ENCODE results near the gene COPG2.

Gene COPG2

DNA sequence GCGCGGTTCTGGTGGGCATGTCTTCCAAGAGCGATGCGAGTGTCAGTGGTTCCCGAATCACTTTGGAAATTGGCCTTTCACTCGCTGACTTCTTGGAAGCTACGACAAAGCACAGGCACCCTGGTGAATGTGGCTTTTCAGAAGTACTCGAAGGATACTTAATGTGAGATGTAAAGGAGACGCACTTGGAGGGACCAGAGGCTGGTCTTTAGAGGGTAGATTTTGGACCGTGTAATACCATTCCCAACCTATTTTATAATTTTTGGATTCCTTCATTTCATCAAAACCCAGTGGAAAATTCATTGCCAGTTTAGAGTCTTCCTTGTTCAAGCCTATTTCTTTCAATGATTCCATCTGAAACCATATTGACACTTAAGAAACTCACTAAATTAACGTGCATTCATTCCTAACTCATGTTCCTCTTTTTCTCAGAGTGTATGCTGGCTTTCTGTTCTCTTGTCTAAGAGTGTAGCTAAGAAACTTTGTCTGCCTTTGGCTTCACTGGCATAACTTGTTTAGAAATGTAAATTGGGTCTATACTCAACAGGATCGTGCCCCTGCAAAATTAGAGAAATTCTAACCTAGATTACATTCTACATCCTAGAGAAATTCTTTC lies 645 bp upstream of the COPG2 start:
- DNase-seq: no peak
- H3K4me3 ChIP-seq: peak overlapping the region; percentile 63 to 80

DNA sequence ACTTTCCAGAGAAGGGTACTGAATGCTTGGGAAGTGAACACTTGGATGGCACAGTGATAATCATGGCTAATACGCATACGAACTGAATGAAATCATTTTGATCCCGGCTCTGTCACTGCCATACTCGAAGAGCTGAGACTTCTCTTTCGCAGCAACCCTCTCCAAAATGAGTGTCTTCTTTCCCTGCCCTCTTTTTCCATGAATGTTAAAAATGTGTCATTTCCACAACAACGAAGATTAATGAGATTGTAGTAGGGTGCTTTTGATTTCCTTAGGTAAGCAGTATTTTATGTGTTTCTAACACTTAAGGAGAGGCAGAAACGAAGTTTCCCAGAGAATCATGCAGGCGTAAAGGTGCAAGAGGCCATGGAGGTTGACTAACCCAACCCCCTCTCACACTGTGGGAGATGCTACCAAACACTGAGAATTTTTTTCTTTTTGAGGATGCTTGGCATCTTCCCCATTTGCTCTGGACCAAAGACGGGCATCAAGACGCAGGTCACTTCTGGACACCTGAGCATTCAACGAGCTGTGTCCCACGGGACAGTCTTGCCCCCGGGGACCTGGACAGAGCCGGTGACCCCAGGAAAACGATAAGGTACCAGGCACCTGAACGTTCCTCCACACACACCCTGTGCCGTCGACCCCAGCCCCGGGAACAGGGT lies 823 bp downstream of the COPG2 start:
- Histone ChIP-seq H3K27me3 (no peaks in the 10 kb centered on the region), H3K9me3 (no peaks in the 10 kb centered on the region), H3K27ac (peak overlapping the region; percentile 78 to 79), H3K4me3 (peak overlapping the region; percentile 63 to 80), H3K36me3 (peaks cover 0 to 6% (median 2%) of the 10 kb centered on the region in 3 donors), H3K4me1 (peaks cover 0 to 7% (median 3%) of the 10 kb centered on the region in 4 donors)
- no peak for DNase-seq
- TF ChIP-seq, protein P1, sequence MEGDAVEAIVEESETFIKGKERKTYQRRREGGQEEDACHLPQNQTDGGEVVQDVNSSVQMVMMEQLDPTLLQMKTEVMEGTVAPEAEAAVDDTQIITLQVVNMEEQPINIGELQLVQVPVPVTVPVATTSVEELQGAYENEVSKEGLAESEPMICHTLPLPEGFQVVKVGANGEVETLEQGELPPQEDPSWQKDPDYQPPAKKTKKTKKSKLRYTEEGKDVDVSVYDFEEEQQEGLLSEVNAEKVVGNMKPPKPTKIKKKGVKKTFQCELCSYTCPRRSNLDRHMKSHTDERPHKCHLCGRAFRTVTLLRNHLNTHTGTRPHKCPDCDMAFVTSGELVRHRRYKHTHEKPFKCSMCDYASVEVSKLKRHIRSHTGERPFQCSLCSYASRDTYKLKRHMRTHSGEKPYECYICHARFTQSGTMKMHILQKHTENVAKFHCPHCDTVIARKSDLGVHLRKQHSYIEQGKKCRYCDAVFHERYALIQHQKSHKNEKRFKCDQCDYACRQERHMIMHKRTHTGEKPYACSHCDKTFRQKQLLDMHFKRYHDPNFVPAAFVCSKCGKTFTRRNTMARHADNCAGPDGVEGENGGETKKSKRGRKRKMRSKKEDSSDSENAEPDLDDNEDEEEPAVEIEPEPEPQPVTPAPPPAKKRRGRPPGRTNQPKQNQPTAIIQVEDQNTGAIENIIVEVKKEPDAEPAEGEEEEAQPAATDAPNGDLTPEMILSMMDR (IDR thresholded peaks at IDR 0.05): no peak
- intact Hi-C loops (cut with DNase I; ENCODE audit: low total_unique reads): loop anchor here (10.0 kb wide), 1 partner anchor 393 kb away; no protein-coding TSS in a partner anchor

More for the DNA sequence above, 645 bp upstream of the COPG2 start:
- Histone ChIP-seq H3K4me1 (peaks cover 0 to 7% (median 3%) of the 10 kb centered on the region in 4 donors), H3K27me3 (no peaks in the 10 kb centered on the region), H3K9me3 (no peaks in the 10 kb centered on the region), H3K27ac (peak overlapping the region; percentile 78 to 79), H3K36me3 (no peaks in the 10 kb centered on the region)
- intact Hi-C loops (cut with DNase I; ENCODE audit: low total_unique reads): loop anchor here (10.0 kb wide), 1 partner anchor 394 kb away; no protein-coding TSS in a partner anchor
- TF ChIP-seq, protein P1 (IDR thresholded peaks at IDR 0.05): no peak

DNA sequence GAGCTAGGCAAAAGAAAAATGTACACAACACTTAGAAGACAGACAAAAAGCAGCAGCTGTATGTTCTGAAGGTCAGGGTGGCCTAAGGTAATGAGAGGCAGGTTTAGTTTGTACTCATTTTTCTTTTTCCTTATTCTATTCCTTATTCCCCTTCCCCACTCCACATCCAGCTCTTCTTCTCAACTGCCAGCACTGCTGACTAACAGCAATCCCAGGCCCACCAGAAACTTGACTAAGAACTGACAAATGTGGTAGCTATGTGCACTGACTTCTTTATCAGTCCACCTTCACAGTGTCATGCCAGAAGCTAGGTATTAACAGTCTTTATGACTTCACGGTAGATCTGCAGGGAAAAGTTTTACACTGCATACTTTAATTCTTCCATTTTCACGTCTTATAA lies 6.1 kb downstream of the COPG2 start:
- DNase-seq: no peak
- Histone ChIP-seq H3K4me1 (peaks cover 0 to under 1% (median 0%) of the 10 kb centered on the region in 4 donors), H3K4me3 (no peak overlapping the region), H3K27me3 (no peaks in the 10 kb centered on the region), H3K9me3 (no peaks in the 10 kb centered on the region), H3K27ac (no peak overlapping the region), H3K36me3 (peaks cover 6 to 40% (median 9%) of the 10 kb centered on the region in 3 donors)
- intact Hi-C loops (cut with DNase I; ENCODE audit: low total_unique reads): loop anchor here (10.0 kb wide), 1 partner anchor 388 kb away; no protein-coding TSS in a partner anchor
- TF ChIP-seq, protein P1 (IDR thresholded peaks at IDR 0.05): no peak

DNA sequence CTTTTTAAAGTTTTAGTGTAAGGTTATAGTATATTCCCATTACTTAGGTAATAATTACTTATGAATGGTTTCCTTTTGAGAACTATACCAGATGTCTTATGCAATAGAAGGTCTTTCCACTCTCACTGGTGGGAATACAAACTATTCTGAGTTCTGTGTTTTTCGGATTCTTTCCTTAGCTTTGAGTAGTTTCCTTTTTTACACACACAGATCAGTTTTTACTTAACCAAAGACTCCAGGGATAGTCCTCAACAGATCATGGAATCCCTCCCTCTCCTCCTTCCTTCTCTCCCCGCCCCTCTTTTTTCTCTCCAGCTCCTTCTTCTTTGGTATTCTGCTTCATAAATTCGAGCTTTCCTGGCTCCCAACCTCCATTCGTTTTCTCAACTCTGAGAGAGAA lies 13.3 kb downstream of the COPG2 start:
- intact Hi-C loops (cut with DNase I; ENCODE audit: low total_unique reads): no loop called here

DNA sequence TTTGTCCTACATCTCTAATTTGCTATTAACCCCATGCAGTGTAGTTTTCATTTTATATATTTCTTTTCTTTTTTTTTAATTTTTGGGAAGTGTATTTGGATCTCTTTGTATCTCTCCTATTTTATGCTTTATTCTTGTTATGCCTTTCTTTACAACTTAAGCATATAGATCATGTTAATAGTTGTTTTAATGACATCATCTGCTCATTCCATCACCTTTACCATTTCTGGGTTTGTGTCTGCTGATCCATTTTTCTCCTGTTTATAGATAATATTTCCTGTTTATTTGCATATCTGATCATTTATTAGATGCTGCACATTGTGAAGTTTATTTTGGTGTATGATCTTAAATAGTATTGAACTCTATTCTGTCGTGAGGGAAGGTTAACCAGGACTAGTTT lies 13.7 kb downstream of the COPG2 start:
- no peaks in the 10 kb centered on the region for H3K9me3 ChIP-seq
- H3K27ac ChIP-seq: no peak overlapping the region
- no peaks in the 10 kb centered on the region for H3K4me1 ChIP-seq
- DNase-seq: no peak
- H3K4me3 ChIP-seq: no peak overlapping the region
- intact Hi-C loops (cut with DNase I; ENCODE audit: low total_unique reads): no loop called here
- TF ChIP-seq, protein P1 (IDR thresholded peaks at IDR 0.05): no peak
- peaks cover 0 to 17% (median 15%) of the 10 kb centered on the region in 3 donors for H3K36me3 ChIP-seq
- H3K27me3 ChIP-seq: no peaks in the 10 kb centered on the region

More for the DNA sequence above, 13.3 kb downstream of the COPG2 start:
- no peak for DNase-seq
- Histone ChIP-seq H3K27me3 (no peaks in the 10 kb centered on the region), H3K9me3 (no peaks in the 10 kb centered on the region), H3K27ac (no peak overlapping the region), H3K36me3 (peaks cover 0 to 21% (median 10%) of the 10 kb centered on the region in 3 donors), H3K4me1 (no peaks in the 10 kb centered on the region), H3K4me3 (no peak overlapping the region)
- TF ChIP-seq, protein P1 (IDR thresholded peaks at IDR 0.05): no peak

Measured in tibial artery (tissue), 4 donors.